Measurements from ENCODE around the gene USP25.
"Not testable (repeated sequence)": the region's sequence is repeated elsewhere in the genome, so short reads cannot be mapped to it uniquely, and the experiment has no call there.

The USP25 gene

DNA sequence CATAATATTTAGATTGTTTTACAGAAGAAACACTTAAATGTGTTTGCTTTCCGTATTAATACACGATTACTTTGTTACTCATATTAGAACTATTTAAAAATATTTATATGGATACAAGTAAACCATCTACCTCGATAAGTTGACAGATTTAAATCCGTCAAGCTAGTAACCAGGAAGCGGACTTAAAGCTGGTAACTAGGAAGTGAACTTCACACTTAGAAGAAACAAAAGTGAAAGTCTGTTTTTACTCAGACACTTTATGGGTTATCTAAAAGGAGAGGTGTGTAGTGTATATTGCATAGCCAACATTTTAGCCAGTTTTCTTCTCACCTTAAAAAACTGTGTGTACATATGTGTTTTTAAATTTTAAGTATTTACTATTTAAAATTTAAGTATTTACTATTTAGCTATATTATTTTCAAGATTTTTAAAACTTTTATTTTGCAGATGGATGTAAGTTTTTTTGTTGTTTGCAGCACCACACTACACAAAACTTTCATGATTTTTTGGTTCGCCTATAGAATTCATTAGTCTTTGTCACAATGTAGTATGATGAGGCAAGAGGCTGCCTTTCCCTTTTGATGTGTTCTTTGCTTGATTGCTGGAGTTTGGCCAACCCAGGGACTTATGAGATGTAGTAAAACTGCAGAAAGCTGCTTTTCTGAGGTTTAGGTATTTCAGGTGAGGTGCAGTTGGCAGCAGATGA, 2.7 kb downstream of the USP25 start:
- no peak for DNase-seq

DNA sequence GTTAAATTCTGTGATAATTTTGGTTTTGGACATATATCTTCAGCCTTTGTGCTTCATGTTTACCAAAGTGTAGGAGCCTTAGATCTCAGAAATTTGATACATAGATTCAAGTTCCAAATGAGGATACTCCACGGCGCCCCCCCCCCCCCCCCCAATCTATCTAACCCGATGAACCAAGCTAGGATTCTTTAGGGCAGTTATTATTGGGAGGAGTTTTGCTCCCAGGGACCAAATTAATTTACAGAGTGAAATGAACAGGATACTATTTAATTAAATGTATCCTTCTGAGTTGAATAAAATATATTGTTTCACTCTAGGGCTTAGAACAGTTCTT, 3.2 kb downstream of the USP25 start:
- DNase-seq: no peak

DNA sequence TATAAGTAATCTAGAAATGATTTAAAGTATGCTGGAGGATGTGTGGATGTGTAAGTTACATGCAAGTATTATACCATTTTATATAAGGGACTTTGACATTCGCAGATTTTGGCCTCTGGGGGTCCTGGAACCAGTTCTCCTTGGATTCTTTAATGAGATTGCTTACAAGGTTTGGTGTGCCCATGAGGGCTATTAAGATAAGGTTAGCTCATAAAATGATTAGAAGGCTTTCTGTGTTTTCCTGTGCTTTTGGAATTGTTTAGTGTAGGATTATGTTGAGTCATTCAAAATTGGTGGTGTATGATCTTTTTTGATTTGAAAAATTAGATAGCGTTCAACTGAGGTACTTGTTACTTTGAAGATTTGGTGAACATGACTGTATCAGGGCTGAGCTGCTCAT, 5.6 kb downstream of the USP25 start:
- no peak for DNase-seq

DNA sequence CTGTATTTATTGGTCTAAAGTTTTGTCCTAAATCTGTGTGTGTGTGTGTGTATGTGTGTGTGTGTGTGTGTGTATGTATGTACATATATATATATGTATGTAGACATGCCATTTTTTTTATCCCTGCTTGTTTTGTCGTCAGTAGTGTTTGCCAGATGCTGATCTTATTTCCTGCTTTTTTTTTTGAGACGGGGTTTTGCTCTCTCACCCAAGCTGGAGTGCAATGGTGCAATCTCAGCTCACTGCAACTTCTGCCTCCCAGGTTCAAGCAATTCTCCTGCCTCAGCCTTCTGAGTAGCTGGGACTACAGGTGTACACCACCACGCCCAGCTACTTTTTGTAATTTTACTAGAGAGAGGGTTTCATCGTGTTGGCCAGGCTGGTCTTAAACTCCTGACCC, 6.1 kb downstream of the USP25 start:
- not testable (repeated sequence) for DNase-seq

DNA sequence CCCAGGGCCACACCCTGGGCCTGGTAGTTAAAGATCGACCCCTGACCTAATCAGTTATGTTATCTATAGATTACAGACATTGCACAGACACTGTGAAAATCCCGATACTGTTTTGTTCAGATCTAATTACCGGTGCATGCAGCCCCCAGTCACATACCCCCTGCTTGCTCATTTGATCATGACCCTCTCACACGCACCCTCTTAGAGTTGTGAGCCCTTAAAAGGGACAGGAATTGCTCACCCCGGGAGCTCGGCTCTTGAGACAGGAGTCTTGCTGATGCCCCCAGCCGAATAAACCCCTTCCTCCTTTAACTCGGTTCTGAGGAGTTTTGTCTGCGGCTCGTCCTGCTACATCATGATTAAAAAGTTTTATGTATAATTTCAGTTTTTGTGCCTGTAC, 9.0 kb downstream of the USP25 start:
- DNase-seq: not testable (repeated sequence)

DNA sequence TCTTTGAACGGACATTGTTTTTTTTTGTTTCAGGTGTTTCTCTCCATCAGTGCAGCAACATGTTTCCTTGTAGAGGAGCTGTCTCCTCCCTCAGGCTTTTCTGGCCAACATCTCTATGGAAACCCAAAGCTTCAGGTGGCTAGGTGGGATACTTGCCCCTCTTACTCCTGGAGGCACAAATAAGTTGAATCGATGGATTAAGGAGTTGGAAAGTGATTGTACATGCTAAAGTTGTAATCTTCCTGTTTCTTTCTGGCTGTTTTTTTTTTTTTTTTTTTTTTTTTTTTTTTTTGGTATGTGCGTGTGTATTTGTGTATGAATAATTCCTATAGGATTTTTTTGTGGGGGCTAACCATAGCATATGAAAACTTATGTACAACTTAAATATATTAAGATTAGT, 10.6 kb downstream of the USP25 start:
- DNase-seq: no peak

DNA sequence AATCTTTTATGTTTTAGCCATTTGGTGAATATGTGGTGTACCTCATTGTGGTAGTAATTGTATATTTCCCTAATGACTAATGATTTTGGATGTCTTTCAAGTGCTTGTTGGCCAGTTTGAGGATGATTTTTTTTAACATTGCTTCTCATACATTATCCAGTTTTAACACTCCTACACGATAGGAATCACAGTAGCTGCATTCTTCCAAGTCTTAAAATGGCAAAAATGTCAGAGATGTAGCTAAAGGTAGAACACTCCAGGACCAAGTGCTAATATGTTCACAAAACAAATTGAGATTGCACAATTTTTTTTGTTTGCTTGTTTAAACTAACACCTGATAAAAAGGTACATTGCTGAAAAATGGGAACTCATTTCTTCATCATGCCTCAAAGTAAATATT, 11.7 kb downstream of the USP25 start:
- no peak for DNase-seq

DNA sequence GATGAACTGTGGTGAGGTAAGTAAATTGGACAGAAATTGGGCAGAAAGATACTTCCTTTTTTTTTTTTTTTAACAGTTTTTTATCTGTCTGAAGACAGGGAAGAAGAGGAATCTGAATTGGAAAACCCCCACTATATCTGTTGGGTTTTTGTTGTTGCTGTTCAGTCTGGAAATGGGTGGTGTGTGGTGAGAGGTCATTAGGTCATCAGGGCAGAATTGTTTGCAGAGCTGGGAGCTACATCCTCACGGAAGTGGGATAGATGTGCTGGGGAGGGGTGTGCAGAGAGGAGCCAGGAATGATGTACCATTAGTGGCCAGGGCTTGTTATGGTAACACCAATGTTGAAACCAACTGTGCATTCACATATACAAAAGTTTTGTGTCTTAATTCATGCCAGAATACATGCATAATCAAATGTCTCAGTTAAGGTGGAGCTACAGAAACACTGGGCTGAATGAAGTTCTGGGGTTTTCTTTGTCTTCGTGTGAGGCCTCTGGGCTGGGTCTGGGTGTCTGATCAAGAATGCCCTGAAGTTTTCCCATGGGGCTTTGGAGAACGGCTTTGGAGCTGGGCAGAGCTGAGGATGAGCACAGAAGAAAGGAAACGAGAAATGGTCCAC, 12.4 kb downstream of the USP25 start:
- no peak for DNase-seq

DNA sequence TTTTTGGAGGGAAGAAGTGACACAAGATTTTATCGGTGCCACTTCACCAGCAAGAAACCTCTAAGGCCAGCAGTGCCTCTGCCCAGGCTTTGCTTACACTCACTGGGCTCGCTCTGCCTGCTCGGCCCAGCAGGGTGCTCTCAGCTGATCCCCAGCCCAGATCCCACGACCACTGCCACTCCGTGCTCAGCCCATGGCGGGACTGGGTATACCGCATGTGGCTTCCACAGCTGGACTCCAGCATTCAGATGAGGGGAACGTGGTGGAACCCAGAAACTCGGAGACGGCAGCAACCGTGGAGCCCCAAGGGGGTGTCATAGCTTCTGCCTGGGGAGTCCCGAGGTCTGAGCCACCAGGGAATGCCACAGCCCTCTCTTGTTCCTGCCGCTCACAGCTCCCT, 12.9 kb downstream of the USP25 start:
- DNase-seq: no peak

DNA sequence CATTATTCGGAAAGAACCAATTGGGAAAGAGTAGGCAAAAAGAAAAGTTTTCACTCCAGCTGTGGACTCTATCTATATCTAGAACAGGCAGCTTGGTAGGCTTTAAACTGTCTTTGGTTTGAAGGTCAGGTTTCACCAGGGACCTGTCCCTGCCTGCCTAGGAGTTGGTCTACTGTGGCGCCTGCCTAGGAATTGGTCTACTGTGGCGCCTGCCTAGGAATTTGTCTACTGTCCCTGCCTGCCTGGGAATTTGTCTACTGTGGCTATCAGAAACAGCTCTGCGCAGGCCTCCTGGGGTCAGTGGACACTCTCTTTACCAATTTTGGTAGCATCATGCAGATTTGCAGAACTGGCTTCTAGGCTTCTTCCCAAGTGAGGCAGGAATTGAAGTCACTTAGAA, 13.8 kb downstream of the USP25 start:
- no peak for DNase-seq

DNA sequence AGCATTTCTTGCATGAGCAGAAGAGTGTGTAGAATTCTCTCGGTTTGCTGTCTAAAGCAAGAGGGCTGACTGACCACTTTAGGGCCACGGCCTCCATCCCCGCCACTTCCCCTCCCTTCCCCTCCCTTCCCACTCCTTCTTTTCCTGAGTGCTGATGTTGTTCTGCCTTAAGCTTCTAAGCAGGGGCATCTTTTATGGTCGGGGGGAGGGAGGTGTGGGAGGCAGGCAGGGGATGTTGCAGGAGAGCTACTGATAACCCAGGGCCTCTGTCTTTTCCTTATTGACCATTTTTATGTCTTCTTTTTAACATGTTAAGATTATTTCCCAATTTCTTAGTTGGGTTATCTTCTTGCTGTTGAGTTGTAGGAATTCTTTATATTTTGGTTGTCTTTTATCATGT, 15.1 kb downstream of the USP25 start:
- no peak for DNase-seq

DNA sequence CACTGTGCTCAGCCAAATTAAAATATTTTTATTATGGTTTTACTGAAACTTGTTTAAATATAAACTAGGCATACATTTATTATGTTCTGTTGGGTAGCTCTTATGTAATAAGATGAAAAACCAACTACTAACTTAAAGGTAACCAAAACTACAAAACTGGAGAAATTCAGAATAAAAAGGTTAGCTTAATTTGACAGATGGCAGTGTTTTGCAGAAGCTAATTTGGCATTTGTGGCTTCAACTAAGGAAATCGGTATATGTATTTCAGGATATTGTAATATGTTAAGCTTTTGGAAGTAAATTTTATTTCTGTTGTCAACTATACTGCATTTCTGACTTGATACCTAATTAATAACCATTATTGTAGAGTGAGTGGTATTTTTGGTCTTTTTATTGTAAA, 18.8 kb downstream of the USP25 start:
- no peak for DNase-seq

DNA sequence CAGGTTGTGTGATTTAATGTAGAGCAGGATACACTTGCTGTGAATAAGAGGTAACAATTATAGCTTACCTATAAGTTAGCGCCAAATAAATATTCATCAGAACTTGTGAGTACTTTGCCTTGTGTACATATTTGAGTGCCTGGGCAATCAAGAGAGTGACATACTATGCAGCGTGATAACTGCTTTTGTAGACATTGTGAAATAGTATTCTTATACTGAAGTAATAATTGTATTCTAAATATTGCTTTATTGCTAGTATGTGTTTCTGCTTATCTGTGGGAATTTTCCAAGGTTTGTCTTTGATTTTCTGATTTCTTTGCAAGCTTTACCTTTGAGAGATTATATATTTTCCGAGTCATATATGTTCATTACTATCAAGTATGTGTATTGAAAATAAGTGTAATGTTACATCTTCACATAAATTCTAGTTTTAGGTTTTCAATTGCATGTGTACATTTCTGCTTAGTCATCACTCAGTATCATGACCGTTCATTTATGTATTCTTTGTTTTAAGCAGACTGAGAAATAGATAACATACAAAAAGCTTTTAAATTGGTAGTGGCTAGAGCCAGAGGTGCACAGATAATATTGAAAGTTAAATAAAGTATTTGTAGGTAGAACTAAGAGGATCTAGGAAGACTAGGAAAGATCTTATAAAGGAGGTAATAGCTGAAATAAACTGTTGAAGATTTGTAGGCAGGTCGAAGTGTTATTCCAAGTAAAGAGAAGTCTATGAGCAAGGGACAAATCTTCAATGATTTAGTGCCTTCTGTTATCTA, 19.5 kb downstream of the USP25 start:
- DNase-seq: no peak

DNA sequence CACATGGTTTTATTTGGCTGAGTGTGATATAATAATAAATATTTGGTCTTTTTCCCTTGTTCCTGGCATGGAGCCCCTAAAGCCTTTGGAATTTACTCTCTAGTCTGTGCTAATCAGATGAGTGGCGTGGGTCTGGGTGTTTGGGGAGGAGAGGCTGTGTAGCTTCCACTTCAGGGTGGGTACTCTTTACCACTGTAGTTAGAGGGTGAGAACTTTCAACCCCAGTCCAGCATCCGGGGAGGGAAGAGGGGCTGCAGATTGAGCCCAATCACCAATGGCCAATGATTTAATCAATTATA, 20.0 kb downstream of the USP25 start:
- no peak for DNase-seq

DNA sequence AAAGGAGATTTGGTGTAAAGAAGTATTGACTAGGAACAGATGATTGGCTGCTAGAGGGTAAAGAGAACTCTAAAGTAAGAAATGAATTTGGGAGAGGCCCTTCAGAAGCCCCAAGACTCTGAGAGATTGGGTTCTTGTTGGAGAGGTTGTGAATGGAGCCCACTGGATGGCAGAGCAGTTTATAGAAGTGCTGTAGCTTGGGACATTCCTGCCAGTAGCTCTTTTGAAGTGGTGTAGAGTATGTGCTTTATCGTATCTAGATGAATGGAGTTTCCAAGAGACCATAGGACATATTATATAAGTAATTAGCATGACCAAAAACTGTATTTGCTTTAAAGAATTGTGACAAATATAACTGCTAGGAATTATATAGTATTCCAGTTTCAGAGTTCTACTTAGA, 21.3 kb downstream of the USP25 start:
- DNase-seq: no peak

DNA sequence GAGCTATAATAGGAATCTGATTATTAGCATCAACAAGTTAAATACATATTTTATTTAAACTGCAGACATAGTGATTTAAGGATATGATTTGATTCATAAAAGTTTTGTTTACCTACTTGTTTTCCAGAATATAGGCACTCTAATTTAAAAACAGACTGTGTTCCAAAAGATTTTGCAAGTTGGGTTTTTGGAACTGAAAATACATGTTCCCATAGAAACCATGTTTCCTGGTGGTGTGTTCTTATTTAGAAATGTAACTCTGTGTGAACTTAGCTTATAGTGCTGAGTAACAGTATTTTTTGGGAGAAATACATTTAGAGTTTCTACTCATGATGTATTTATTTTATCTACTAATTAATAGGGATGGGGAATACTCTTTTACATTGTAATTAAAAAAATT, 21.8 kb downstream of the USP25 start:
- no peak for DNase-seq

DNA sequence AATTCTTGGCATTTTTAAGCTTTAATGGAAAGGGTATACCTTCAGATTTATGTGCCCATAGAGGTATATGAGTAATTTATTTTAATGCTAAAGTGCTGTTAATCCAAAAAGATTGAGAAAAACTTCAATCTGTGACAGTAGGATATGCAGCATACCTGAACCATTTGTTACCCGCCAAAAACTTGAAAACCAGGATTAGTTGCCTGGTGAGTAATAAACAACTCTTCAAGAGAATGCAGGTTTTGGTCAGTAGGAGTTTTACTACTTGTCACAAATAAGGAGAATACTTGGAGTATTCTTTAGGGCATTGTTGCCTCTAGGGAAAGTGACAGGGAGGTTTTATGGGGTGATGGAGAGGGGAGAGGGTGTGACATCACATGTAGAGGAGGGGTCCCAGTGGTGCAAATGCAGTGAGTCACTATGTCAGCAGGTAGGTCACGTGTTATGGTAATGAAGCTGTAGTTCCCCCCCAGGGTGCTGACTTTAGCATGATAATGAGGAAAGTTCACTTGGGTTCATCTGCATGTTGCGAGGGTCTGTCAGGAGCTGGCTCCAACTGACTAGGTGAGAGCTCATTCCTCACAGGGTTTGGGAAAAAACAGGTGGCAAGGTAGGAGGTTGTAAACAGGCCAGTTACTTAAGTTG, 23.1 kb downstream of the USP25 start:
- no peak for DNase-seq

DNA sequence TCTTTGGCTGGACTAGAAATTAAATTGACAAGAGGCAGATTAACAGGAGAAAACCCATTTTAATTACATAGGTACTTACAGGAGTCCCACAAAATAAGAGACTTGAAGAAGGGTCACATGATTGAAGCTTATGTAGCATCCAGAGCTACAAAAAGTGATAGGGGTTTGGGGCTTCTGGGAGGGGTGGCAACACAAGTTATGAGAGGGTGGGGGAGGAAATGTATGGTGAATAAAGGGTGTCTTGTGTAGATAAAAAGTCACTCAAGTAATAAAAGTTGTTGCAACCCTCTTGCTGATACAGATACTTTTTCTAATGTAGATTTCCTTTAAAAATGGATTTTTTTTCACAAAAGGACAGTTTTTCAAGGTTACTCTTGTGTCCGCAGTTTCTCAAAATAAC, 24.0 kb downstream of the USP25 start:
- no peak for DNase-seq

DNA sequence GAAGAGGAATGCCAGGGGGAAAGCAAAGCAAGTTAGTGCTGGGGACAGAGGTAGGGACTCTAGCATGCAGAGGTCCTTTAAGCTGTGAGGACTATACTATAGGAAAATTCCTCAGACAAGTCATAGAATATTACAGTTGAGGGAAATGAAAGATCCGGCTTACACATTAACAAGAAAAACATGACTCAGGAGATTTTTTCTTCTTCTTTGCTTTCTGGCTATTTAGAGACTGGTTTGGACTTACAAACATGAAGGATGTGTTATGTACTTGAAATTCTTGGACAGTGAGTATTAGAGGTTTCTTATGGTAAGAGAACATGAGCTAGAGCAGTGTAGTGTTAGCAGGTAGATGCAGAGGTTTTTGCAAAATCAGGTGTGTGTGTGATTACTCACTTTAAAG, 24.9 kb downstream of the USP25 start:
- DNase-seq: no peak

DNA sequence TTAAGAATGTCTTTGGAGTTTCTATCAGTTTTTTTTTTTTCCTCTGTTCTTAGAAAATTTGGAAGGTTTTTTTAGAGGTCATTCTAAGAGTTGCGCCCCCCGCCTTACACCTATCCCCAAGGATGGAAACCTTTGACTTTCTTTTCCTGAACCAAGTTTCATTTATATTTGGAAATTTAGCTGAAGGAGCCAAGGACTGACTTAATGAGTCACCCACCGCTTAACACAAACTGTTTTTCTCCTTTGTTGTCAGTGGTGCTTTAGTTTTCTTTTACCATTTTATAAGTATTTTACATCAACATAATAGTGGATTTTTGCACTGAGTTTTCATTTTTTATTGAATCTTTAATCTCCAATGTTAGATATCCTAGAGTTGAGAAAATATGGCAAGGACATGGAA, 25.3 kb downstream of the USP25 start:
- DNase-seq: no peak

DNA sequence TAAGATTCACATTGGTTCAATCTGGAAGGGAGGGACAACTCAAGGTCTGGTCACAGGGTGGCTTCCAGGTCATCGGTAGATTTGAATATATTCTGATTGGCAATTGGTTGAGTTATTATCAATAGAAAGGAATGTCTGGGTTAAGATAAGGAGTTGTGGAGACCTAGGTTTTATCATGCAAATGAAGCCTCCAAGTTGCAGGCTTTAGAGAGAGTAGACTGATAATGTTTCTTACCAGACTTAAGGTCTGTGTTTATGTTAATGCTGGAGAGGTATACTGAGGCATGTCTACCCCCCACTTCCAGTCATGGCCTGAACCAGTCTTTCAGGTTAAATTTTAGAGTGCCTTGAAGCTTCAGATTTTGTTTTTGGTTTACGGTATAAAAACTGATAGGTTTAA, 29.7 kb downstream of the USP25 start:
- DNase-seq: no peak

DNA sequence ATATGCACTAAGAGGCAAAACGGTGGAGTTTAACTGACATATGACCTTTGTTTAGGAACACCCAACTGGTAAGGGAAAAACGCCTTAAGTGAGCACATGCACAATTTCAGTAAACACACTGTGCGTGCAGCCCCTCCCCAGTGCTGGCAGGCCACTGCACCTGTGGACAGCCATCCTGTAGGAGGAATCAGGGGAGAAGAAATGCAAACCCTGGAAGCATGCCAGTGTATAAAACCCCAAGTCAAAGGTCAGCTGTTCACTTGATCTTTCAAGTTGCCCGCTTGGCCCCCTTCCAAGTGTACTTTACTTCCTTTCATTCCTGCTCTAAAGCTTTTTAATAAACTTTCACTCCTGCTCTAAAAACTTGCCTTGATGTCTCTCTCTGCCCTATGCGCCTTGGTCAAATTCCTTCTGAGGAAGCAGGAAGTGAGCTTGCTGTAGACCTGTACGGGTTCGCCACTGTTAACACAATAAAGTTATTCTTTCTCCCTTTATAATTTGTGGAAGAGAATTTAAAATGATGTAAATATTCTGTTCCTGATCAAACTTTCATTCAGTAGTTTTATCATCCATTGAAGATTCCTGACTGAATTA, 31.8 kb downstream of the USP25 start:
- DNase-seq: no peak

DNA sequence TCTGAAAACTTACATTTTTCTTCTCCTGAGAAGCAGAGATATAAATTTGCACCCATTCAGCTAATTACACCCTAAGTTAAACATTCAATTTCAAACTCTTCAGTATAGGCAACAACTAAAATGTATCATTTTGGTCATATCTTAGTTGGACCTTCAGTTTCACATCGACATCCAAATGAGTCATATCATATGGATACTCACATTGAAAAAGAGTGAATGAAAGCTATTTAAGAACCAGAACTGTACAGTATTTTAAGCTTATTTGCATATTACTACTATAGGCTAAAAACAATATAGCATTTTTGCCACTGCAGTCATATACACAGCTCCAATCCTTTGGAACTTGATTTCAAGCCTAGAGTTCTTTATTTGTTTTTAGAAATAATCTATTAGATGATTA, 33.6 kb downstream of the USP25 start:
- no peak for DNase-seq
